Testis (tissue), 2 donors: ENCODE data around the gene TUBGCP6.

Experiments used
- POLR2A ChIP-seq: fragments of 450-650 bp; IDR thresholded peaks from one replicate; pipeline ENCODE4 v1.6.1; 2017; ENCODE audit warnings: antibody characterized with exemption, mild to moderate bottlenecking, moderate library complexity
- TF ChIP-seq, protein P1 (sequence below), 3 experiments: fragments of 450-650 bp in 2 of 3; fragments of 200-600 bp in 1 of 3; sonication (generic) in 1 of 3; IDR thresholded peaks; one replicate each; pipeline ENCODE4 v1.5.1; 2016 to 2019; ENCODE audit warnings: antibody characterized with exemption in 3 of 3, mild to moderate bottlenecking in 2 of 3, moderate library complexity in 1 of 3

DNA sequence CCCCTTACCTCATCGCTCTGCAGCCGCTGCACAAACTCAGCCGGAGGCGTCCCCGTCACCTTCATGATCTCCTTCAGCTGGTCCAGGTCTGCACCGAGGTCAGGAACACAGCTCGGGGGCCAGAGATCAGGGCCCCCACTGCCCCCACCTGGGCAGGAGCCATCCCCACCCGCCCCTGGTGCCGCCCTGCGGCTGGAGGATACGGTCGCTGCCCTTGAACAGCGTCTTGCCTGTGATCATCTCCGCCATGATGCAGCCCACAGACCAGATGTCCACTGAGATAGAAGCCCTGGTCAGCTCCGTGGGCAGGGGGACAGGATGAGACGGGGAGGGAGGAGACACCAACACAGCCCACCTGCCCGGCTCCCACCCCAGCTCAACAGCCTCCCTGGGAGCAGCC is 10.8 kb upstream of the TUBGCP6 start:
- TF ChIP-seq, protein P1, sequence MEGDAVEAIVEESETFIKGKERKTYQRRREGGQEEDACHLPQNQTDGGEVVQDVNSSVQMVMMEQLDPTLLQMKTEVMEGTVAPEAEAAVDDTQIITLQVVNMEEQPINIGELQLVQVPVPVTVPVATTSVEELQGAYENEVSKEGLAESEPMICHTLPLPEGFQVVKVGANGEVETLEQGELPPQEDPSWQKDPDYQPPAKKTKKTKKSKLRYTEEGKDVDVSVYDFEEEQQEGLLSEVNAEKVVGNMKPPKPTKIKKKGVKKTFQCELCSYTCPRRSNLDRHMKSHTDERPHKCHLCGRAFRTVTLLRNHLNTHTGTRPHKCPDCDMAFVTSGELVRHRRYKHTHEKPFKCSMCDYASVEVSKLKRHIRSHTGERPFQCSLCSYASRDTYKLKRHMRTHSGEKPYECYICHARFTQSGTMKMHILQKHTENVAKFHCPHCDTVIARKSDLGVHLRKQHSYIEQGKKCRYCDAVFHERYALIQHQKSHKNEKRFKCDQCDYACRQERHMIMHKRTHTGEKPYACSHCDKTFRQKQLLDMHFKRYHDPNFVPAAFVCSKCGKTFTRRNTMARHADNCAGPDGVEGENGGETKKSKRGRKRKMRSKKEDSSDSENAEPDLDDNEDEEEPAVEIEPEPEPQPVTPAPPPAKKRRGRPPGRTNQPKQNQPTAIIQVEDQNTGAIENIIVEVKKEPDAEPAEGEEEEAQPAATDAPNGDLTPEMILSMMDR (IDR thresholded peaks at IDR 0.05): no peak
- TF ChIP-seq POLR2A: no peak
